Keratinocyte (primary cell): ENCODE results near the gene RASEF.

ENCODE experiments used
- EZH2 ChIP-seq: IDR thresholded peaks from one replicate; pipeline ENCODE4 v1.6.1; 2012; ENCODE audit warnings: inconsistent platforms, mild to moderate bottlenecking, low read length, moderate library complexity
- TF ChIP-seq, protein P1 (sequence below), 3 experiments: IDR thresholded peaks in 1 of 3; conservative IDR thresholded peaks in 1 of 3; optimal IDR thresholded peaks in 1 of 3; 2 replicates in 2 of 3; 3 replicates in 1 of 3; pipeline versions ENCODE3 to v1.5.1; 2011; ENCODE audit warnings: low read length in 3 of 3, mild to moderate bottlenecking in 3 of 3, moderate library complexity in 2 of 3, control low read depth in 1 of 3, inconsistent platforms in 1 of 3; ENCODE audit not compliant: insufficient read depth in 2 of 3; ENCODE audit errors: extremely low read depth in 1 of 3

DNA sequence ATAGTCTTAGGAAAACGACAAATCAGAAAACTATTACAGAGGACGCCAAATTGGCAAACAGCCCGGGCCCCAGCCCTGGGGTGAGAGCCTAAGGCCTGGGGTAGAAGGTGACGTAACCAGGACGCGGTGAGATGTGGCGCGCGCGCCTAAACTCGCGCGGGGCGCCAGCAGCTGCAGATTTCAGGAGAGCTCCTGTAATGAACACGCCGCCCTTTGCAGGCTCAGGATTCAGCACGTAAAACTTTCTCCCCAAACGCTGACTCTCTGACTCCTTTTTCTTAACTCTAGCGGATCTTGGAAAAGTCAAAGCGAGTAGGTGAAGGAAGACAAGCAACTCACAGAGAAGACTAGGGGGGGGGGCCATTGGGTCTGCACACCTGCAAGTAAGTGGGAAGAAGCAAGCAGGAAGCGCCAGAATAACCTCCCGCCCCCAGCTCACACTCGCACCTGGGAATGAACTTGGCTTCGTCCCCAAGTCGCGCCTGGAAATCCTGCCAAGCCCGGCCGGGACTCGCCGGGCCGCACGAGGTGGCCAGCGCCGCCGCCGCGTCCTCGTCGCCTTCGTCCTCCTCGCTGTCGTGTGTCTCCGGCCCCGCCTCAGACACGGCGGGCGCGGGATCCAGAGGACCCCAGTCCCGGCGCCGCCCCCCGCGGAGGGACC is 822 bp downstream of the RASEF start:
- TF ChIP-seq, protein P1, sequence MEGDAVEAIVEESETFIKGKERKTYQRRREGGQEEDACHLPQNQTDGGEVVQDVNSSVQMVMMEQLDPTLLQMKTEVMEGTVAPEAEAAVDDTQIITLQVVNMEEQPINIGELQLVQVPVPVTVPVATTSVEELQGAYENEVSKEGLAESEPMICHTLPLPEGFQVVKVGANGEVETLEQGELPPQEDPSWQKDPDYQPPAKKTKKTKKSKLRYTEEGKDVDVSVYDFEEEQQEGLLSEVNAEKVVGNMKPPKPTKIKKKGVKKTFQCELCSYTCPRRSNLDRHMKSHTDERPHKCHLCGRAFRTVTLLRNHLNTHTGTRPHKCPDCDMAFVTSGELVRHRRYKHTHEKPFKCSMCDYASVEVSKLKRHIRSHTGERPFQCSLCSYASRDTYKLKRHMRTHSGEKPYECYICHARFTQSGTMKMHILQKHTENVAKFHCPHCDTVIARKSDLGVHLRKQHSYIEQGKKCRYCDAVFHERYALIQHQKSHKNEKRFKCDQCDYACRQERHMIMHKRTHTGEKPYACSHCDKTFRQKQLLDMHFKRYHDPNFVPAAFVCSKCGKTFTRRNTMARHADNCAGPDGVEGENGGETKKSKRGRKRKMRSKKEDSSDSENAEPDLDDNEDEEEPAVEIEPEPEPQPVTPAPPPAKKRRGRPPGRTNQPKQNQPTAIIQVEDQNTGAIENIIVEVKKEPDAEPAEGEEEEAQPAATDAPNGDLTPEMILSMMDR (optimal IDR thresholded peaks at IDR 0.05 in 1 of 3, IDR thresholded peaks at IDR 0.05 in 1 of 3, conservative IDR thresholded peaks at IDR 0.05 in 1 of 3; ENCODE audit: extremely low read depth in 1 of 3, insufficient read depth in 2 of 3, low read length in 3 of 3), result no peak
- TF ChIP-seq EZH2, result no peak
